ENCODE results near the gene CCDC88B. TPM values are rescaled to one million over a fixed set of nuclear protein-coding genes. Genes with fewer than 3 reads are reported as not detected.

Gene CCDC88B
- total and polyA plus RNA-seq, 9 of the 15 experiments (the other 6 are each of a cell fraction or from before 2014, with no cell fraction given) = 0.13 to 18.1 (median 7.9) TPM

- TF ChIP-seq MGA (IDR thresholded peaks at IDR 0.05) (peak; percentile 86; the same call in 1 of the 2 replicates), ZNF445 (CRISPR knock-in tag; IDR thresholded peaks at IDR 0.05; ENCODE audit: low read depth) (no peak), ZNF668 (CRISPR knock-in tag; IDR thresholded peaks at IDR 0.05) (no peak), BCOR (IDR thresholded peaks at IDR 0.05) (0 out of 2 replicates have a peak, but pooled peaks have one; percentile 34), ZNF431 (CRISPR knock-in tag; IDR thresholded peaks at IDR 0.05) (0 out of 2 replicates have a peak, but pooled peaks have one; percentile 32), ZNF324 (CRISPR knock-in tag; IDR thresholded peaks at IDR 0.05) (no peak), DDX20 (tag; IDR thresholded peaks at IDR 0.05; ENCODE audit: low read depth) (no peak), RUNX1 (IDR thresholded peaks at IDR 0.05; ENCODE audit: low read depth) (no peak), ZNF146 (CRISPR knock-in tag; IDR thresholded peaks at IDR 0.05; ENCODE audit: unreplicated experiment) (no peak), ATF6 (CRISPR knock-in tag; IDR thresholded peaks at IDR 0.05) (no peak)
- TF ChIP-seq, protein P1, sequence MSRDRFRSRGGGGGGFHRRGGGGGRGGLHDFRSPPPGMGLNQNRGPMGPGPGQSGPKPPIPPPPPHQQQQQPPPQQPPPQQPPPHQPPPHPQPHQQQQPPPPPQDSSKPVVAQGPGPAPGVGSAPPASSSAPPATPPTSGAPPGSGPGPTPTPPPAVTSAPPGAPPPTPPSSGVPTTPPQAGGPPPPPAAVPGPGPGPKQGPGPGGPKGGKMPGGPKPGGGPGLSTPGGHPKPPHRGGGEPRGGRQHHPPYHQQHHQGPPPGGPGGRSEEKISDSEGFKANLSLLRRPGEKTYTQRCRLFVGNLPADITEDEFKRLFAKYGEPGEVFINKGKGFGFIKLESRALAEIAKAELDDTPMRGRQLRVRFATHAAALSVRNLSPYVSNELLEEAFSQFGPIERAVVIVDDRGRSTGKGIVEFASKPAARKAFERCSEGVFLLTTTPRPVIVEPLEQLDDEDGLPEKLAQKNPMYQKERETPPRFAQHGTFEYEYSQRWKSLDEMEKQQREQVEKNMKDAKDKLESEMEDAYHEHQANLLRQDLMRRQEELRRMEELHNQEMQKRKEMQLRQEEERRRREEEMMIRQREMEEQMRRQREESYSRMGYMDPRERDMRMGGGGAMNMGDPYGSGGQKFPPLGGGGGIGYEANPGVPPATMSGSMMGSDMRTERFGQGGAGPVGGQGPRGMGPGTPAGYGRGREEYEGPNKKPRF (IDR thresholded peaks at IDR 0.05; ENCODE audit: low read depth, low read length) = no peak
Observed at GRCh38 chr11:64341851-64342791, 2.1 kb downstream of the CCDC88B start (continued).
